ENCODE measurements around the gene NCAPD2.
A peak's percentile ranks its signal among the peaks of the same experiment; 100 is the strongest.
"Not testable (repeated sequence)": the region's sequence is repeated elsewhere in the genome, so short reads cannot be mapped to it uniquely, and the experiment has no call there.

The NCAPD2 gene

DNA sequence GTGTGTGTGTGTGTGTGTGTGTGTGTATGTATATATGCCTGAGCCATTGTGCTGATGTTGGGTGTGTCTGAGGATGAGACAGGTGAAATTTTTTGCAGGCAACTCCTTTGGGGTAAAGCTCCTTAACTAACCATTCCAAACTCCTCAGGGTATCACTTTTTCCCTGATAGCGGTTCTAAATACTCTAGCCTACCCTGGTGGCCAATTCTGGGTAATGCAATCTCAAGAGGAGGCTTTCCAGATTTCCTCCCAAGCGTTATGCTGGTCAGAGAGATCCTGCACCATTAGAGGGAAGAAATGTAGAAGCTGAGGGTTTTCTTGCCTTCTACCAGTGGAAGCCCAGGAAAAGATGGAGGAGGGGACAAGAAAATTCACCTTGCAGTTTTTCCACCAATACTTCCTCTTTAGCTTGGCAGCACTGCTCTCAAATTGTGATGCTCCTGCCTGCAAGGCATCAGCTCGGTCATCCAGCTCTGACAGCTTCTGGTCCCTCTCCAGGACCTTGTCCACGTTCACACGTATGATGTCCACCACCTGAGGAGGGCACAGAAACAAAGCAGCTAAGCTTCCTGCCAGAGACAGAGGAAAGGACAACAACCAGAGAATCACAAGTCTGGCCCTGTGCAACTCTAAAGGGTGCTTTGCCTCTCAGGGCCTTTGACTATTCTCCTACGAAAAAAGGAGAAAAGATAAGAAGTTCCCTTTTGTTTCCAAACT lies 28.3 kb upstream of the NCAPD2 start:
- peak; percentile 56 for DNase-seq

GRCh38 chr12:6466184-6466573 lies 27.7 kb upstream of the NCAPD2 start:
- no peak for DNase-seq

- not testable (repeated sequence) for DNase-seq
Measured at GRCh38 chr12:6466751-6467150, 27.2 kb upstream of the NCAPD2 start.

DNA sequence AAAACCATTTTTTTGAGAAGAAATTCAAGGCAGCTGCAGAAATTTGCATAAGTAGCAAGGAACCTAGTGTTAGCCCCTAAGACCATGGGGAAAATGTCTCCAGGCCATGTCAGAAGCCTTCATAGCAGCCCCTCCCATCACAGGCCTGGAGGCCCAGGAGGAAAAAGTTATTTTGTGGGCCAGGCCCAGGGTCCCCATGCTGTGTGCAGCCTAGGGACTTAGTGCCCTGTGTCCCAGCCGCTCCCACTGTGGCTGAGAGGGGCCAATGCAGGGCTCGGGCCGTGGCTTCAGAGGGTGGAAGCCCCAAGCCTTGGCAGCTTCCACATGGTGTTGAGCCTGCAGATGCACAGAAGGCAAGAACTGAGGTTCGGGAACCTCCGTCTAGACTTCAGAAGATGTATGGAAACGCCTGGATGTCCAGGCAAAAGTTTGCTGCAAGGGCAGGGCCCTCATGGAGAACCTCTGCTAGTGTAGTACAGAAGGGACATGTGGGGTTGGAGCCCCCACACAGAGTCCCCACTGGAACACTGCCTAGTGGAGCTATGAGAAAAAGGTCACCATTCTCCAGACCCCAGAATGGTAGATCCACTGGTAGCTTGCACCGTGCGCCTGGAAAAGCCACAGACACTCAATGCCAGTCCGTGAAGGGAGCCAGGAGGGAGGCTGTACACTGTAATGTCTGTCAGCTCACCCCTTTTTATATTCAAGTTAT lies 26.2 kb upstream of the NCAPD2 start:
- not testable (repeated sequence) for DNase-seq

DNA sequence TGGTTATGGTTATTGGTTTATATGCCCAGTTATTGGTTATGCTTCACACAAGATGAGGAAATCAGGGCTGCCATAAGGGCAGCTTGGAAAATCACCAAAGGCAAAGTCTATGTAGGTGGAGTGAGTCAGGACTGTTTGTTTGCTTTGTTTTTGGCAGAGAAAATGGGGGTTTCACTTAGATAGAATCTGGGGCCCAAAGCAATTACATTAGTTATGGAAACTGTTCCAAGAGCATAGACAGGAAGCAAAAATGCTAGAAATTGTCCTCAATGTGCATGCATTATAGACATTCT lies 25.7 kb upstream of the NCAPD2 start:
- no peak for DNase-seq

GRCh38 chr12:6469092-6469491 lies 24.8 kb upstream of the NCAPD2 start:
- DNase-seq = no peak

DNA sequence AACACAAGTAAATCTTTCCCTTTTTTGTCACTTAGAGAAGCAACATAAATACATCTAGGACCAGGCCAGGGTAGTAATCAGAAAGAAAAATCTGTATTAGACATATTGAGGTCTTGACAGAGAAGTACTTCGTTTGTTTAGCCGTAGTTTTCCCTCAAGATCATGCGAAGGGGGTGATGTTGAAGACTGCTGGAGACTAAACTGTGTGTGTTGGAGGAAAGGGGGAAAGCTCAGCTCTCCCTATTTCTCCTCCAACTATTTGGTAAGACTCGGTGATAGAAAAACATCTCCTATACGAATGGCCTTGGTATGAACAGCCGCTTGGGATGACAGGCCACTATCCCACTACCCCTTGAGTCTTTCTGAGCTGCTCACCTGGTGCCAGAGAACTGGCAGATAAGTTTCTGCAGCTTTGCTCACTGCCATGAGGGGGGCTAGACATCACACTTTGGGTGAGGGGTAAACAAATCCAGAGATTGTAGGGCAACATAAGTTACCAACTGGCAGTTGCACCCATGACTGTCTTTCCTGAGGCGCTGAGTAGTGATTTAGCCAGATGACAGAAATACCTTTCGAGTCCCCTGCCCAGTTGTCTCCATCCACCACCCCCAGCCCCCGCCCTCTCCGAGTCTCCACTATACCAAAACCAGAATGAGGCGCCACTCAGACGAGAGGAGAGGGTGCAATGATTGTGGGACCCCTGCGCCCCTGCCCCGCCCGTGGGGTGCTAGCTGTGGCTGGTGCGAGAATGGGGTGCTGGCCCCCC lies 24.1 kb upstream of the NCAPD2 start:
- no peak for DNase-seq

GRCh38 chr12:6470375-6471163 lies 23.3 kb upstream of the NCAPD2 start, which contains the start of gene VAMP1:
Gene VAMP1 (minus strand): TSS chr12:6470677. CDS start chr12:6470531, 146 bp downstream.
- DNase-seq = peak; percentile 99

GRCh38 chr12:6471989-6472360 lies 21.9 kb upstream of the NCAPD2 start:
- DNase-seq = no peak

DNA sequence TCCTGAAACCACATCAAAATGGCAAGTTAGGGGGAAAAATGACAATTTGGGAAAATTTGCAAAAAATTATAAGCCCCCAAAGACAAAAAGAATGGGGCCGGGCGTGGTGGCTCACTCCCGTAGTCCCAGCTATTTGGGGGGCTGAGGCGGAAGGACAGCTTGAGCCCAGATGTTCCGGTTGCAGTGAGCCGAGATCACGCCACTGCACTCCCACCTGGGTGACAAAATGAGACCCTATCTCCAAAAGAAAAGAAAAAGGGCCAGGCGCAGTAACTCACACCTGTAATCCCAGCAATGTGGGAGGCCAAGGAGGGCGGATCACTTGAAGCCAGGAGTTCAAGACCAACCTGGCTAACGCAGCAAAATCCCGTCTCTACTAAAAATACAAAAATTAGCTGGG lies 21.4 kb upstream of the NCAPD2 start:
- no peak for DNase-seq

- DNase-seq = not testable (repeated sequence)
Measured at GRCh38 chr12:6475233-6475975, 18.5 kb upstream of the NCAPD2 start.

DNA sequence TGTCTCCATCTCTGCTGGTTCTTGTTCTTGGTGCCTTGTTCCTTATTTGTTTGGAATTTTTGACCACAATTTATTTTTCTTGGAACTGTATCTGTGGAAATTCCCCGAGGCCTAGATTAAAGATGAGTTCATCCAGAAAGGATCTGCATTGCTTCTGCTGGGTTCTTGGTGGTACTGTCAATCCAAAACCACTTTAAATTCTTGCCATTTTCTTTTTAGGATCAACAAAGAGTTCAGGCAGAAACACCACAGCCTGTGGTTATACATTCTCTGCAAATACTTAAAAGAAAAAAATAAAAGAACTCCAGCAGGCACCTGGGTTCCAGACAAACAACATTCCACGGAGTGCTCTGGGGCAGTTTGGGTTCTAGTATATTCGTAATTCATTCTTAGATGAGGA lies 17.4 kb upstream of the NCAPD2 start:
- DNase-seq = no peak

DNA sequence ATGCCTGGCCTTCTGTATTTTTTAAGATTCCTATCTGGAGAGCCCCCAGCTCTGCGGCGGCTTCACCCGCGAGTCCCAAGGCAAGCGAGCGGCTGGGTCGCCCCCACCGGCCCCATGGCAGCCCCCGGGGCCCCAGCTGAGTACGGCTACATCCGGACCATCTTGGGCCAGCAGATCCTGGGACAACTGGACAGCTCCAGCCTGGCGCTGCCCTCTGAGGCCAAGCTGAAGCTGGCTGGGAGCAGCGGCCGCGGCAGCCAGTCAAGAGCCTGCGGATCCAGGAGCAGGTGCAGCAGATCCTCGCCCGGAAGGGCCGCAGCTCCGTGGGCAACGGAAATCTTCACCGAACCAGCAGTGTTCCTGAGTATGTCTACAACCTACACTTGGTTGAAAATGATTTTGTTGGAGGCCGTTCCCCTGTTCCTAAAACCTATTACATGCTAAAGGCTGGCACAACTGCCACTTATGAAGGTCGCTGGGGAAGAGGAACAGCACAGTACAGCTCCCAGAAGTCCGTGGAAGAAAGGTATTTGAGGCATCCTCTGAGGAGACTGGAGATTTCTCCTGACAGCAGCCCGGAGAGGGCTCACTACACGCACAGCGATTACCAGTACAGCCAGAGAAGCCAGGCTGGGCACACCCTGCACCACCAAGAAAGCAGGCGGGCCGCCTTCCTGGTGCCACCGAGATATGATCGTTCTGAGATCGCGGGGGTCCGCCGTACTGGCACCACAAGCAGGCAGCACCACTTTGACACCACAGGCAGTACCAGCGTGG lies 16.1 kb upstream of the NCAPD2 start:
- DNase-seq = not testable (repeated sequence)

DNA sequence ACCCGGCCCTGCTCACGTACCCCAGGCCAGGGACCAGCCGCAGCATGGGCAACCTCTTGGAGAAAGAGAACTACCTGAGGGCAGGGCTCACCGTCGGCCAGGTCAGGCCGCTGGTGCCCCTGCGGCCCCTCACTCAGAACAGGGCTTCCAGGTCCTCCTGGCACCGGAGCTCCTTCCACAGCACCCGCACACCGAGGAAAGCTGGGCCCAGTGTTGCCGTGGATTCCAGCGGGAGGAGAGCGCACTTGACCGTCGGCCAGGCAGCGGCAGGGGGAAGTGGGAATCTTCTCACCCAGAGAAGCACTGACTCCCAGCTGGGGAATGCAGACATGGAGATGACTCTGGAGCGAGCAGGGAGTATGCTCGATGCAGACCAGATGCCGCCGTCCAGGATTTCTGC lies 15.5 kb upstream of the NCAPD2 start:
- no peak for DNase-seq

GRCh38 chr12:6488240-6488639 lies 5.7 kb upstream of the NCAPD2 start:
- DNase-seq = no peak

DNA sequence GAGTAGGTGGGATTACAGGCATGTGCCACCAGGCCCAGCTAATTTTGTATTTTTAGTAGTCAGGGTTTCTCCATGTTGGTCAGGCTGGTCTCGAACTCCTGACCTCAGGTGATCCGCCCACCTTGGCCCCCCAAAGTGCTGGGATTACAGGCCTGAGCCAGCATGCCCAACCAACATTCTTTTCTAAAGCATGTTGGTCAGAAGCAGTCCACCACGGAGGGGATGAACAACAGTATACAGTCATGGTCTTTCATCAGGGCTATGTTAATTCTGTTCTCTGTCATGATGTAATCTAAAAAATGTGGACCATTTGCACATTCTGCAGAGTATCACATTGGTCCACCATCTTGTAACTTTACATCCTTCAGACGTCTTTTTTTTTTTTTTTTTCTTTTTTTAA lies 4.5 kb upstream of the NCAPD2 start:
- DNase-seq = no peak

DNA sequence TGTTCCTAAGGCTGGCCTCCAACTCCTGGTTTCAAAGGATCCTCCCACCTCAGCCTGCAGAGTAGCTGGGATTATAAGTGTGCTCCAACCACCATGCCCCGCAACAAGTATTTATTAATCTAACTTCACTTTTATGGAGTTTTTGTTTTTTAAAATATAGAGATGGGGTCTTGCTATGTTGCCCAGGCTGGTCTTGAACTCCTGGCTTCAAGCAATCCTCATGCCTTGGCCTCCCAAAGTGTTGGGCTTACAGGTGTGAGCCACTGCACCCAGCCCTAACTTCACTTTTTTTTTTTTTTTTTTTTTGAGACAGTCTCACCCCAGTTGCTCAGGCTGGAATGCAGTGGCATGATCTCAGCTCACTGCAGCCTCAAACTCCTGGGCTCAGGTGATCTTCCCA lies 3.2 kb upstream of the NCAPD2 start:
- not testable (repeated sequence) for DNase-seq

DNA sequence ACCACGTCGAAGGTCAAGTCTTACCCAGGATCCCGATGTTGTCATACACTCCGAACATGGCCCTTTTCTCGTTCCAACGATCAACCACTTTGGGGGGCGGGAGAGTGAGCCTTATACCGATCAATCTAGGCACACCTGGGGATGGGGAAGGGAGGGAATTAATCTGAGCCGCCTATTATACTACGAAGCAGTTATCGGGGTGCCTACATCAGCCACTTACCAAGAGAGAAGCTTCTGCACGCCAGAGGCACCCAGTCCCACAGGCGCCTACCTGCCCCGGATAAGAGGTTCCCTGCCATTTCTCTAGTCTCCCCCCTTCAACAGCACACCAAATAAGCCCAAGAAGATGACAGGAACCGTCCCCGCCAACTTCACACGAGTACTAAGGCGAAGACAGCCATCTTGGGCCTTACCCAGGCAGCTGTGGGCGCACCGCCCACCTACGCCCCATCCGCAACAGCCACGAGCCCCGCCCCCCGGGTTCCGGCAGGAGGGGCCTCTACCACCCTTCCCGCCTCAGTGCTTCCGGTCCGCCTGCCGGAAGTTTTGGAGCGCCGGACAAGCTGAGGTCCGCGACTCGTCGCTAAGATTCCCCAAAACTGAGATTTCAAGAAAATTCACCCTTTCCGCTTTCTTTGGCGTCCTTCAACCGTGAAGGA lies 935 bp upstream of the NCAPD2 start, which contains the start of gene MRPL51:
TSS of gene MRPL51 (minus strand) at position 425 of the 659 bp plus-strand sequence. CDS start at position 299, 126 bp downstream.
- peak; percentile 96 for DNase-seq

DNA sequence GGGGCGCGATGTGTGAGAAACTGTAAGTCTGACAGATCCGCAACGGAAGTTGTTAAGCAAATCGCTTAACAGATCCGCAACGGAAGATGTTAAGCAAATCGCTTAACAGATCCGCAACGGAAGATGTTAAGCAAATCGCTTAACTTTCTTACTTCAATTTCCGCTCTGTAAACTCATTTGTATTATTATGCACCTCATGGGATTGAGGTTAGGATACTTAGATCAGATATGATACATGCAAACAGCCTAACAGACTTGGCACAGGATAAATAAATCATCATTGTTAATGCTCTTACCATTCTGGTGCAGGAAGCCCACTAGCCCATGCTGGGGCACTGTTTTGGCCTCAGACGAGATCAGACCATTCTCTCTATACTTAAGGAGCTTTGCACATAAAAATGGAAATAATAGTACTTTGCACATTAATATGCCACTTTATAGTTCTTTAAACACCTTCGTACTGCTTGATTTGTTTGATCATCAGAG lies 399 bp downstream of the NCAPD2 start:
- no peak for DNase-seq

DNA sequence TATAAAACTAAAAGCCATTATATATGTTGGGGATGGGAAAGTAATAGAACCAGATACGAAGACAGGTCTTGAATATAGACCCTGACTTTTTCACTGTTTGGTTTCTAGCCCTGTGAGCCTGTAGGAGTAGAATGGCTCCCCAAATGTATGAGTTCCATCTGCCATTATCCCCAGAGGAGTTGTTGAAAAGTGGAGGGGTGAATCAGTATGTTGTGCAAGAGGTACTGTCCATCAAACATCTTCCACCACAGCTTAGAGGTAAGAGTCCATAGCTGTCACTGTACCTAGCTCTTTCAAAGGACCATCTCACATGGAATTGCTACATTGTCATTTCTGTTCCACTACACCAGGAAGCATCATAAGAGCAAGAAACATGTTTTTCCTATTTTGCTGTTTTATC lies 1.1 kb downstream of the NCAPD2 start:
- DNase-seq = no peak

- DNase-seq = not testable (repeated sequence)
Measured at GRCh38 chr12:6497291-6497690, 3.4 kb downstream of the NCAPD2 start.

Data from left hindlimb (tissue), 1 donor.